GM21360 (cell line): ENCODE data around the gene HOXA11.

Source experiments
- ATAC-seq: cut with Tn5 transposase; IDR thresholded peaks from one replicate; pipeline ENCODE4 v1.9.1; 2021; ENCODE audit warnings: mild to moderate bottlenecking, moderate library complexity; ENCODE audit not compliant: unreplicated experiment

Gene HOXA11

GRCh38 chr7:27185013-27185853, at the start of gene HOXA11:
HOXA11 (minus strand) TSS chr7:27185232; CDS start chr7:27185144, 88 bp downstream.
- no peak for ATAC-seq

GRCh38 chr7:27229448-27229847, 44.4 kb upstream of the HOXA11 start:
- ATAC-seq, result no peak

- ATAC-seq, result no peak
These were observed 40.2 kb upstream of the HOXA11 start for GRCh38 chr7:27224983-27225934.

- no peak for ATAC-seq
These were observed 39.0 kb upstream of the HOXA11 start for GRCh38 chr7:27223941-27224575.

- ATAC-seq, result no peak
These were observed 36.3 kb upstream of the HOXA11 start for GRCh38 chr7:27221201-27221797.

- ATAC-seq, result no peak
These were observed 35.5 kb upstream of the HOXA11 start for GRCh38 chr7:27220440-27220955.

GRCh38 chr7:27219821-27220220, 34.8 kb upstream of the HOXA11 start:
- ATAC-seq, result no peak

- ATAC-seq, result no peak
These were observed 32.9 kb upstream of the HOXA11 start for GRCh38 chr7:27217951-27218350.

- ATAC-seq, result no peak
These were observed 30.3 kb upstream of the HOXA11 start for GRCh38 chr7:27215356-27215755.

- ATAC-seq, result no peak
These were observed 29.4 kb upstream of the HOXA11 start for GRCh38 chr7:27214239-27214950.

GRCh38 chr7:27213433-27214238, 28.6 kb upstream of the HOXA11 start:
- no peak for ATAC-seq

- no peak for ATAC-seq
These were observed 27.7 kb upstream of the HOXA11 start for GRCh38 chr7:27212497-27213432.

GRCh38 chr7:27211764-27212204, 26.8 kb upstream of the HOXA11 start:
- no peak for ATAC-seq

- ATAC-seq, result no peak
These were observed 26.0 kb upstream of the HOXA11 start for GRCh38 chr7:27211084-27211446.

- ATAC-seq, result no peak
These were observed 25.5 kb upstream of the HOXA11 start for GRCh38 chr7:27210441-27211083.

GRCh38 chr7:27209933-27210440, 25.0 kb upstream of the HOXA11 start:
- ATAC-seq, result no peak

GRCh38 chr7:27208998-27209397, 24.0 kb upstream of the HOXA11 start:
- no peak for ATAC-seq
